Astrocyte (in vitro differentiated cells and primary cell): ENCODE data around the gene KDM1B. TPM values are rescaled to one million over a fixed set of nuclear protein-coding genes. Genes with fewer than 3 reads are reported as not detected.
"Not testable (repeated sequence)": the region's sequence is repeated elsewhere in the genome, so short reads cannot be mapped to it uniquely, and the experiment has no call there.

ENCODE experiments used
- DNase-seq: peaks from one replicate; pipeline ENCODE4 v3.0.0-alpha.2; 2010; ENCODE audit warnings: low read depth
- FAIRE-seq: peaks from 2 replicates; lab custom pipeline; 2011; peaks lifted over from hg19 to GRCh38; lab: Jason Lieb, UNC
- H2AFZ ChIP-seq: 2 replicates; pipeline ENCODE4 v1.6.0; 2012; ENCODE audit warnings: low read depth, low read length, inconsistent platforms
- H3K27ac ChIP-seq: 2 replicates; pipeline ENCODE4 v1.5.1; 2011; ENCODE audit warnings: low read depth, low read length, inconsistent platforms
- H3K27me3 ChIP-seq: 2 replicates; pipeline ENCODE4 v1.6.0; 2011; ENCODE audit warnings: low read length, inconsistent platforms; ENCODE audit not compliant: insufficient read depth
- H3K36me3 ChIP-seq: 2 replicates; pipeline ENCODE4 v1.5.1; 2011; ENCODE audit warnings: low read length, inconsistent platforms; ENCODE audit not compliant: insufficient read depth
- H3K4me1 ChIP-seq: 2 replicates; pipeline ENCODE4 v1.5.1; 2011; ENCODE audit warnings: low read length, inconsistent platforms; ENCODE audit not compliant: insufficient read depth
- H3K4me2 ChIP-seq: 2 replicates; pipeline ENCODE4 v1.6.0; 2012; ENCODE audit warnings: low read length, inconsistent platforms
- H3K4me3 ChIP-seq: 2 replicates; pipeline ENCODE4 v1.5.1; 2011; ENCODE audit warnings: low read depth, mild to moderate bottlenecking, low read length, inconsistent platforms; ENCODE audit not compliant: insufficient read depth
- H3K79me2 ChIP-seq: 2 replicates; pipeline ENCODE4 v1.6.0; 2012; ENCODE audit warnings: mild to moderate bottlenecking, low read length, inconsistent platforms; ENCODE audit not compliant: insufficient read depth
- H3K9ac ChIP-seq: 2 replicates; pipeline ENCODE4 v1.6.0; 2012; ENCODE audit warnings: mild to moderate bottlenecking, low read length, inconsistent platforms
- H3K9me3 ChIP-seq: 2 replicates; pipeline ENCODE4 v1.5.1; 2012; ENCODE audit warnings: low read depth, mild to moderate bottlenecking, low read length, inconsistent platforms; ENCODE audit not compliant: insufficient read depth
- H4K20me1 ChIP-seq: 2 replicates; pipeline ENCODE4 v1.6.0; 2012; ENCODE audit warnings: low read length, inconsistent platforms; ENCODE audit not compliant: insufficient read depth
- H3K27ac Mint-ChIP-seq: one replicate; pipeline ENCODE4 v1.8.0; 2021; ENCODE audit warnings: mild to moderate bottlenecking, mixed read lengths; ENCODE audit not compliant: unreplicated experiment
- H3K27me3 Mint-ChIP-seq: one replicate; pipeline ENCODE4 v1.8.0; 2021; ENCODE audit warnings: low read depth, mixed read lengths; ENCODE audit not compliant: unreplicated experiment
- H3K36me3 Mint-ChIP-seq: one replicate; pipeline ENCODE4 v1.8.0; 2021; ENCODE audit warnings: low read depth, mixed read lengths; ENCODE audit not compliant: unreplicated experiment
- H3K4me1 Mint-ChIP-seq: one replicate; pipeline ENCODE4 v1.8.0; 2021; ENCODE audit warnings: low read depth, mixed read lengths; ENCODE audit not compliant: unreplicated experiment
- H3K4me3 Mint-ChIP-seq: one replicate; pipeline ENCODE4 v1.8.0; 2021; ENCODE audit warnings: mild to moderate bottlenecking, moderate library complexity, mixed read lengths; ENCODE audit not compliant: unreplicated experiment
- H3K9me3 Mint-ChIP-seq: one replicate; pipeline ENCODE4 v1.8.0; 2021; ENCODE audit warnings: mild to moderate bottlenecking, mixed read lengths; ENCODE audit not compliant: unreplicated experiment
- EZH2 ChIP-seq: IDR thresholded peaks from 2 replicates; pipeline ENCODE4 v1.6.1; 2012; ENCODE audit warnings: mild to moderate bottlenecking, low read length, inconsistent platforms; ENCODE audit not compliant: insufficient read depth
- total RNA-seq: library from RNA; stranded (reverse); gene quantifications from 2 replicates; pipeline ENCODE4 v1.2.1, GENCODE V29; 2021
- TF ChIP-seq, protein P1 (sequence below): IDR thresholded peaks from 2 replicates; pipeline ENCODE4 v1.5.1; 2011; ENCODE audit warnings: low read depth, mild to moderate bottlenecking, inconsistent platforms, low read length, moderate library complexity; ENCODE audit not compliant: insufficient read depth

The KDM1B gene
- total RNA-seq, 1 donor from 2014 or later, result 16.5 TPM

DNA sequence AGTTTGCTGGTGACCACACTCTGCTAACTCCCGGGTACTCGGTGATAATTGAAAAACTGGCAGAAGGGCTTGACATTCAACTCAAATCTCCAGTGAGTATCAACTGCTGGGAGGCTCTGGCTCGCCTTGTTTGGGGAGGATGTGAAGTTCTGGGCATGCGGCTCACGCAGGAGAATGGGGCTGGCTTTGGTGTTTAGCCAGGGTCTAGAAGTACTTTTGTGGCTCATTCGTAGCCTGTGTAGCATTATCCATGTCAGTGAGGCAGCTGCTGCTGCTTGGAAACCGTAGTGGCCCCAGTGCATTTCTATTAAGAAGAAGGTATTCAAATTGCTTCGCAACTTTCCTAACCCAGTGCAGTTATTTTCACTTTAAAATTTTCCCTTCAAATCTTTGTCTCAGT, 52.2 kb downstream of the KDM1B start:
- TF ChIP-seq EZH2, result no peak
- TF ChIP-seq, protein P1, sequence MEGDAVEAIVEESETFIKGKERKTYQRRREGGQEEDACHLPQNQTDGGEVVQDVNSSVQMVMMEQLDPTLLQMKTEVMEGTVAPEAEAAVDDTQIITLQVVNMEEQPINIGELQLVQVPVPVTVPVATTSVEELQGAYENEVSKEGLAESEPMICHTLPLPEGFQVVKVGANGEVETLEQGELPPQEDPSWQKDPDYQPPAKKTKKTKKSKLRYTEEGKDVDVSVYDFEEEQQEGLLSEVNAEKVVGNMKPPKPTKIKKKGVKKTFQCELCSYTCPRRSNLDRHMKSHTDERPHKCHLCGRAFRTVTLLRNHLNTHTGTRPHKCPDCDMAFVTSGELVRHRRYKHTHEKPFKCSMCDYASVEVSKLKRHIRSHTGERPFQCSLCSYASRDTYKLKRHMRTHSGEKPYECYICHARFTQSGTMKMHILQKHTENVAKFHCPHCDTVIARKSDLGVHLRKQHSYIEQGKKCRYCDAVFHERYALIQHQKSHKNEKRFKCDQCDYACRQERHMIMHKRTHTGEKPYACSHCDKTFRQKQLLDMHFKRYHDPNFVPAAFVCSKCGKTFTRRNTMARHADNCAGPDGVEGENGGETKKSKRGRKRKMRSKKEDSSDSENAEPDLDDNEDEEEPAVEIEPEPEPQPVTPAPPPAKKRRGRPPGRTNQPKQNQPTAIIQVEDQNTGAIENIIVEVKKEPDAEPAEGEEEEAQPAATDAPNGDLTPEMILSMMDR, result no peak

DNA sequence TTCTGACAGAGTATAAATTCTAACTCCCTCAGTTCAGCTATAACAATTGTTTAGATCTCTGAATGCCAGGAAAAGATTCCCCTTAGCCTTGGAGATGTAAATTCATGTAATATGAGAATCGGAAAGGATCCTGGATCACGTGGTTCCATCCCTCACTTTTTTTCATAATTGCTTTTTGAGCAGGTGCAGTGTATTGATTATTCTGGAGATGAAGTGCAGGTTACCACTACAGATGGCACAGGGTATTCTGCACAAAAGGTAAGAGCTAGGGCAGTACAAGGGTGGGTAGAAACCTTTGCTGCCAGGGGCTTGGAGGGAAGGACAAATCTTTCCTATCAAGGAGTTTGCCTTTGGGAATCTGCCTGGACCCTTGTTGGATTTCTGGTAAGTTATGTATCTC, 52.7 kb downstream of the KDM1B start:
- Histone ChIP-seq H3K4me1 (peaks cover 19% of the 10 kb centered on the region), H4K20me1 (no peaks in the 10 kb centered on the region), H3K9ac (no peak overlapping the region), H3K4me3 (no peak overlapping the region), H3K9me3 (no peaks in the 10 kb centered on the region), H3K27ac (no peak overlapping the region), H3K36me3 (no peaks in the 10 kb centered on the region), H3K4me2 (no peak overlapping the region), H3K79me2 (no peaks in the 10 kb centered on the region), H3K27me3 (no peaks in the 10 kb centered on the region), H2AFZ (no peak overlapping the region)
- H3K9me3 Mint-ChIP-seq, result no peaks in the 10 kb centered on the region
- FAIRE-seq (no peak), DNase-seq (no peak)
- TF ChIP-seq, protein P1, result no peak
- no peak for TF ChIP-seq EZH2
- no peaks in the 10 kb centered on the region for H3K27me3 Mint-ChIP-seq
- peaks cover 15% of the 10 kb centered on the region for H3K36me3 Mint-ChIP-seq
- H3K4me1 Mint-ChIP-seq, result peaks cover 10% of the 10 kb centered on the region
- H3K4me3 Mint-ChIP-seq, result no peak overlapping the region
- H3K27ac Mint-ChIP-seq, result no peak overlapping the region

More for the DNA sequence above, 52.2 kb downstream of the KDM1B start:
- no peak overlapping the region for H2AFZ ChIP-seq
- no peaks in the 10 kb centered on the region for H4K20me1 ChIP-seq
- H3K27ac ChIP-seq, result no peak overlapping the region
- Mint-ChIP-seq H3K27me3 (no peaks in the 10 kb centered on the region), H3K4me3 (no peak overlapping the region), H3K27ac (no peak overlapping the region), H3K9me3 (no peaks in the 10 kb centered on the region), H3K36me3 (peaks cover 10% of the 10 kb centered on the region), H3K4me1 (peaks cover 10% of the 10 kb centered on the region)
- no peaks in the 10 kb centered on the region for H3K79me2 ChIP-seq
- no peaks in the 10 kb centered on the region for H3K36me3 ChIP-seq
- H3K4me2 ChIP-seq, result no peak overlapping the region
- FAIRE-seq, result no peak
- H3K9me3 ChIP-seq, result no peaks in the 10 kb centered on the region
- no peak for DNase-seq
- H3K9ac ChIP-seq, result no peak overlapping the region
- H3K4me3 ChIP-seq, result no peak overlapping the region
- peaks cover 20% of the 10 kb centered on the region for H3K4me1 ChIP-seq
- H3K27me3 ChIP-seq, result no peaks in the 10 kb centered on the region

DNA sequence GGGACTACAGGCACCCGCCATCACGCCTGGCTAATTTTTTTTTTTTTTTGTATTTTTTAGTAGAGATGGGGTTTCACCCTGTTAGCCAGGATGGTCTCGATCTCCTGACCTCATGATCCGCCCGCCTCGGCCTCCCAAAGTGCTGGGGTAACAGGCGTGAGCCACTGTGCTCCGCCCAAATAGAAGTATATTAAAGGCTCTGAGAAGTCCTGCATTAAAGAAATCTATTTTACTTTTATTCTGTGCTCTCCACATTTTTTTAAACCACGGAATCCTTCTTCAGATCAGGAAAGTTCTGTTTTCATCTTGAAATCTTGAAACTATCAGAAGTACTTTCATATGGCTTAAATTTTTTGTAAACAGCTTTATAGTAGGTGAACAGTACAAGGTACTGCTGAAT, 53.6 kb downstream of the KDM1B start:
- not testable (repeated sequence) for H3K9me3 Mint-ChIP-seq, H3K9ac ChIP-seq, H3K27ac Mint-ChIP-seq, H3K79me2 ChIP-seq, H4K20me1 ChIP-seq, H3K27ac ChIP-seq, H3K36me3 ChIP-seq, DNase-seq, H3K9me3 ChIP-seq, H3K4me3 Mint-ChIP-seq, H3K27me3 Mint-ChIP-seq, FAIRE-seq, H3K4me2 ChIP-seq, H3K27me3 ChIP-seq, H3K4me1 Mint-ChIP-seq, H2AFZ ChIP-seq, H3K4me3 ChIP-seq
- peaks cover 20% of the 10 kb centered on the region for H3K36me3 Mint-ChIP-seq
- peaks cover 12% of the 10 kb centered on the region for H3K4me1 ChIP-seq
